CD14-positive monocyte (primary cell): Measurements from ENCODE around the gene CR2. TPM values are rescaled to one million over a fixed set of nuclear protein-coding genes. Genes with fewer than 3 reads are reported as not detected.

Experiments used
- DNase-seq, 3 donors: peaks; one replicate each; pipeline ENCODE4 v3.0.0-alpha.2; 2011 to 2022
- H2AFZ ChIP-seq: 2 replicates; pipeline ENCODE4 v1.6.0; 2012; ENCODE audit warnings: mild to moderate bottlenecking, low read depth, low read length, inconsistent platforms; ENCODE audit not compliant: insufficient read depth, poor library complexity, severe bottlenecking
- H3K27ac ChIP-seq, 2 donors: 1 replicate in 1 of 2; 2 replicates in 1 of 2; pipeline ENCODE4 v1.5.1; 2012 to 2013; ENCODE audit warnings: low read length in 2 of 2, control low read depth in 1 of 2, inconsistent platforms in 1 of 2, low read depth in 1 of 2, mild to moderate bottlenecking in 1 of 2
- H3K27me3 ChIP-seq, 2 donors: one replicate each; pipeline versions ENCODE4 v1.6.0 to v1.6.1; 2011 to 2013; ENCODE audit warnings: low read length in 2 of 2; ENCODE audit not compliant: control insufficient read depth in 2 of 2, insufficient read depth in 2 of 2
- H3K36me3 ChIP-seq, 2 donors: replicated peaks in 1 of 2; 1 replicate in 1 of 2; 2 replicates in 1 of 2; pipeline versions ENCODE4 v1.5.1 to v1.6.1; 2012 to 2013; ENCODE audit warnings: low read length in 2 of 2, control low read depth in 1 of 2, inconsistent platforms in 1 of 2, mild to moderate bottlenecking in 1 of 2; ENCODE audit not compliant: insufficient read depth in 2 of 2, control insufficient read depth in 1 of 2
- H3K4me1 ChIP-seq, 2 donors: 1 replicate in 1 of 2; 2 replicates in 1 of 2; pipeline versions ENCODE4 v1.5.1 to v1.6.1; 2012 to 2013; ENCODE audit warnings: low read length in 2 of 2, control low read depth in 1 of 2, inconsistent platforms in 1 of 2, mild to moderate bottlenecking in 1 of 2, moderate library complexity in 1 of 2; ENCODE audit not compliant: insufficient read depth in 2 of 2, control insufficient read depth in 1 of 2
- H3K4me2 ChIP-seq: replicated peaks from 2 replicates; pipeline ENCODE3; 2012; ENCODE audit warnings: low read length, moderate library complexity, mild to moderate bottlenecking; ENCODE audit not compliant: poor library complexity, severe bottlenecking; ENCODE audit errors: extremely low read depth
- H3K4me3 ChIP-seq, 3 experiments: fragments of 200-600 bp in 1 of 3; sonication (generic) in 1 of 3; replicated peaks in 1 of 3; 1 replicate in 2 of 3; 2 replicates in 1 of 3; pipeline ENCODE4 v1.5.1; 2011 to 2013; ENCODE audit warnings: low read length in 3 of 3, mild to moderate bottlenecking in 3 of 3, control low read depth in 2 of 3, low read depth in 2 of 3, inconsistent platforms in 1 of 3, moderate library complexity in 1 of 3
- H3K79me2 ChIP-seq: 2 replicates; pipeline ENCODE4 v1.6.0; 2012; ENCODE audit warnings: mild to moderate bottlenecking, control low read depth, inconsistent platforms, low read length, moderate library complexity; ENCODE audit not compliant: insufficient read depth
- H3K9ac ChIP-seq: 2 replicates; pipeline ENCODE4 v1.6.0; 2017; ENCODE audit warnings: low read length, mild to moderate bottlenecking; ENCODE audit not compliant: insufficient read depth, poor library complexity, severe bottlenecking
- H3K9me3 ChIP-seq, 2 donors: replicated peaks in 1 of 2; 1 replicate in 1 of 2; 2 replicates in 1 of 2; pipeline versions ENCODE4 v1.5.1 to v1.6.1; 2012 to 2013; ENCODE audit warnings: low read length in 2 of 2, control low read depth in 1 of 2; ENCODE audit not compliant: control insufficient read depth in 1 of 2, insufficient read depth in 1 of 2
- H4K20me1 ChIP-seq: 2 replicates; pipeline ENCODE4 v1.6.0; 2012; ENCODE audit warnings: mild to moderate bottlenecking, low read length, control low read depth, moderate library complexity; ENCODE audit not compliant: insufficient read depth
- H3K27ac Mint-ChIP-seq, 7 donors: one replicate each; pipeline ENCODE4 v1.8.0; 2020; ENCODE audit warnings: mild to moderate bottlenecking in 7 of 7, mixed read lengths in 7 of 7, moderate library complexity in 6 of 7, inconsistent platforms in 2 of 7
- H3K27me3 Mint-ChIP-seq, 3 donors: one replicate each; pipeline ENCODE4 v1.8.0; 2021 to 2022; ENCODE audit warnings: low read depth in 3 of 3, mild to moderate bottlenecking in 3 of 3, mixed read lengths in 3 of 3, moderate library complexity in 3 of 3, inconsistent platforms in 1 of 3
- H3K36me3 Mint-ChIP-seq, 2 donors: one replicate each; pipeline ENCODE4 v1.8.0; 2020; ENCODE audit warnings: mixed read lengths in 2 of 2, inconsistent platforms in 1 of 2, mild to moderate bottlenecking in 1 of 2
- H3K4me1 Mint-ChIP-seq: one replicate; pipeline ENCODE4 v1.8.0; 2020; ENCODE audit warnings: mild to moderate bottlenecking, mixed read lengths
- H3K4me3 Mint-ChIP-seq, 2 donors: one replicate each; pipeline ENCODE4 v1.8.0; 2020; ENCODE audit warnings: mild to moderate bottlenecking in 2 of 2, mixed read lengths in 2 of 2, moderate library complexity in 1 of 2
- H3K9me3 Mint-ChIP-seq, 7 donors: one replicate each; pipeline ENCODE4 v1.8.0; 2020 to 2022; ENCODE audit warnings: mixed read lengths in 7 of 7, mild to moderate bottlenecking in 6 of 7, moderate library complexity in 6 of 7, inconsistent platforms in 2 of 7
- WGBS: methylation state at CpG from one replicate; pipeline ENCODE4 v1.1.5; 2013; ENCODE audit warnings: missing lambda C conversion rate; ENCODE audit not compliant: insufficient coverage; 5-methylcytosine and 5-hydroxymethylcytosine counted together
- intact Hi-C, 2 donors: fragments of 100-400 bp; cut with micrococcal nuclease; formaldehyde crosslinking; loops; one replicate each; pipeline versions ENCODE4 v1.15.0 to v1.15.1; 2023
- polyA plus RNA-seq, 3 donors: library from polyadenylated mRNA; depleted of rRNA in 1 of 3; unstranded in 2 of 3; stranded (reverse) in 1 of 3; fragments of 300-500 nt in 2 of 3; fragments of >200 nt in 1 of 3; fragmentation: Illumina TruSeq in 2 of 3; gene quantifications; 1 replicate in 2 of 3; 2 replicates in 1 of 3; pipeline ENCODE4 v1.2.3, GENCODE V29; 2012 to 2021
- TF ChIP-seq, protein P1 (sequence below): fragments of 200-600 bp; IDR thresholded peaks from one replicate; pipeline ENCODE4 v1.8.0; 2022; ENCODE audit warnings: antibody characterized with exemption, mild to moderate bottlenecking

Gene CR2
- polyA plus RNA-seq, 3 donors, result 0.05 to 0.28 (median 0.08) TPM

GRCh38 chr1:207461649-207462048 lies 7.5 kb downstream of the CR2 start:
- Mint-ChIP-seq H3K27me3 (peaks cover 2% of the 10 kb centered on the region in 3 donors), H3K27ac (no peak overlapping the region), H3K9me3 (no peaks in the 10 kb centered on the region), H3K4me1 (no peaks in the 10 kb centered on the region), H3K36me3 (no peaks in the 10 kb centered on the region), H3K4me3 (no peak overlapping the region)
- peaks cover 2 to 8% of the 10 kb centered on the region in 2 donors for H3K27me3 ChIP-seq
- H3K36me3 ChIP-seq, result no peaks in the 10 kb centered on the region
- no peak overlapping the region for H2AFZ ChIP-seq
- H3K4me2 ChIP-seq, result no peak overlapping the region
- intact Hi-C loops, result loop anchor here in 1 of 2 donors (5.0 kb wide), 1 partner anchor 39 kb away; no protein-coding TSS in a partner anchor
- no peaks in the 10 kb centered on the region for H4K20me1 ChIP-seq
- H3K79me2 ChIP-seq, result no peaks in the 10 kb centered on the region
- H3K27ac ChIP-seq, result no peak overlapping the region
- no peak overlapping the region for H3K4me3 ChIP-seq
- no peak overlapping the region for H3K9ac ChIP-seq
- no peaks in the 10 kb centered on the region for H3K4me1 ChIP-seq
- no peak for DNase-seq
- WGBS, result no CpG with 5 or more reads among the region's 1 CpG
- TF ChIP-seq, protein P1, sequence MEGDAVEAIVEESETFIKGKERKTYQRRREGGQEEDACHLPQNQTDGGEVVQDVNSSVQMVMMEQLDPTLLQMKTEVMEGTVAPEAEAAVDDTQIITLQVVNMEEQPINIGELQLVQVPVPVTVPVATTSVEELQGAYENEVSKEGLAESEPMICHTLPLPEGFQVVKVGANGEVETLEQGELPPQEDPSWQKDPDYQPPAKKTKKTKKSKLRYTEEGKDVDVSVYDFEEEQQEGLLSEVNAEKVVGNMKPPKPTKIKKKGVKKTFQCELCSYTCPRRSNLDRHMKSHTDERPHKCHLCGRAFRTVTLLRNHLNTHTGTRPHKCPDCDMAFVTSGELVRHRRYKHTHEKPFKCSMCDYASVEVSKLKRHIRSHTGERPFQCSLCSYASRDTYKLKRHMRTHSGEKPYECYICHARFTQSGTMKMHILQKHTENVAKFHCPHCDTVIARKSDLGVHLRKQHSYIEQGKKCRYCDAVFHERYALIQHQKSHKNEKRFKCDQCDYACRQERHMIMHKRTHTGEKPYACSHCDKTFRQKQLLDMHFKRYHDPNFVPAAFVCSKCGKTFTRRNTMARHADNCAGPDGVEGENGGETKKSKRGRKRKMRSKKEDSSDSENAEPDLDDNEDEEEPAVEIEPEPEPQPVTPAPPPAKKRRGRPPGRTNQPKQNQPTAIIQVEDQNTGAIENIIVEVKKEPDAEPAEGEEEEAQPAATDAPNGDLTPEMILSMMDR, result no peak
- H3K9me3 ChIP-seq, result no peaks in the 10 kb centered on the region

DNA sequence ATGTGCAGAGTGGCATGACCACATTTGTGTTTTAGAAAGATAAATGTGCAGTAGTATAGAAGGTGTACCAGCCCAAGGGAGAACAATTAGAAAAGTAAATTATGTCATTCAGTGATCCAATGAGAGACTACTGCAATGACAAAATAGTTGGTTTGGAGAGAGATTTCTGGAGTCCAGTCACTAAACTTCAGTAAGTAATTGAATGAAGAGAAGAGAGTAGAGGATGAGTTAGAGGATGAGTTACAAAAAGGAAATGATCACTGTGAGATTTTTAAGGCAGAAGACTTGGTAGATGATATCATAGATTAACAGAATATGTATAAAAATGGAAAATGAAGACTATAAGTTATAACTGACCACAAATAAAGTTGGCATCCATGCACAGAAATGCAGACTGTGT lies 8.4 kb downstream of the CR2 start:
- TF ChIP-seq, protein P1, result no peak
- Mint-ChIP-seq H3K27me3 (peaks cover 2 to 3% (median 2%) of the 10 kb centered on the region in 3 donors), H3K4me3 (no peak overlapping the region), H3K36me3 (no peaks in the 10 kb centered on the region), H3K27ac (no peak overlapping the region), H3K9me3 (no peaks in the 10 kb centered on the region), H3K4me1 (no peaks in the 10 kb centered on the region)
- DNase-seq, result no peak
- no peaks in the 10 kb centered on the region for H3K36me3 ChIP-seq
- no peak overlapping the region for H3K4me3 ChIP-seq
- no peak overlapping the region for H3K4me2 ChIP-seq
- H3K9me3 ChIP-seq, result no peaks in the 10 kb centered on the region
- intact Hi-C loops, result loop anchor here in 1 of 2 donors (5.0 kb wide), 1 partner anchor 40 kb away; no protein-coding TSS in a partner anchor
- H3K27me3 ChIP-seq, result no peaks in the 10 kb centered on the region
- no peak overlapping the region for H3K27ac ChIP-seq
- no peak overlapping the region for H2AFZ ChIP-seq
- H3K79me2 ChIP-seq, result no peaks in the 10 kb centered on the region
- no peaks in the 10 kb centered on the region for H4K20me1 ChIP-seq
- H3K9ac ChIP-seq, result no peak overlapping the region
- H3K4me1 ChIP-seq, result no peaks in the 10 kb centered on the region
